ENCODE data around the gene TMEM185A.
"Not testable (repeated sequence)": the region's sequence is repeated elsewhere in the genome, so short reads cannot be mapped to it uniquely, and the experiment has no call there.

GRCh38 chrX:149675088-149675487 lies 43.5 kb upstream of the TMEM185A start:
- not testable (repeated sequence) for TF ChIP-seq POLR2A (IDR thresholded peaks at IDR 0.05; ENCODE audit: borderline replicate concordance, extremely low read depth, insufficient read depth, insufficient read length); EZH2phosphoT487 (IDR thresholded peaks at IDR 0.05; ENCODE audit: borderline replicate concordance); RAD21 (IDR thresholded peaks at IDR 0.05; ENCODE audit: low read depth); ATF3 (IDR thresholded peaks at IDR 0.05); EZH2 (IDR thresholded peaks at IDR 0.05); REST (IDR thresholded peaks at IDR 0.05; ENCODE audit: low read depth); SRF (IDR thresholded peaks at IDR 0.05; ENCODE audit: low read depth); ELF1 (IDR thresholded peaks at IDR 0.05; ENCODE audit: borderline replicate concordance, low read depth); CTCF (IDR thresholded peaks at IDR 0.05 in 2 of 3, conservative IDR thresholded peaks at IDR 0.05 in 1 of 3; ENCODE audit: borderline replicate concordance in 1 of 3, insufficient read depth in 1 of 3, low read depth in 2 of 3, low read length in 2 of 3); YY1 (IDR thresholded peaks at IDR 0.05; ENCODE audit: extremely low read depth, insufficient replicate concordance, low read depth, low read length); EGR1 (IDR thresholded peaks at IDR 0.05; ENCODE audit: low read depth); TCF7L2 (IDR thresholded peaks at IDR 0.05; ENCODE audit: borderline replicate concordance, extremely low read depth, insufficient read depth, insufficient read length)
